VCaP (cell line): ENCODE measurements around the gene BGN.

Experiments
- H3K27ac ChIP-seq: fragments of 450-650 bp; 2 replicates; pipeline ENCODE4 v1.5.1; 2017
- CTCF ChIP-seq: fragments of 450-650 bp; conservative IDR thresholded peaks from 2 replicates; pipeline ENCODE4 v1.5.1; 2017; ENCODE audit warnings: mild to moderate bottlenecking, moderate library complexity

The BGN gene

GRCh38 chrX:153522259-153522658, 27.5 kb downstream of the BGN start:
- no peak overlapping the region for H3K27ac ChIP-seq
- no peak for TF ChIP-seq CTCF

DNA sequence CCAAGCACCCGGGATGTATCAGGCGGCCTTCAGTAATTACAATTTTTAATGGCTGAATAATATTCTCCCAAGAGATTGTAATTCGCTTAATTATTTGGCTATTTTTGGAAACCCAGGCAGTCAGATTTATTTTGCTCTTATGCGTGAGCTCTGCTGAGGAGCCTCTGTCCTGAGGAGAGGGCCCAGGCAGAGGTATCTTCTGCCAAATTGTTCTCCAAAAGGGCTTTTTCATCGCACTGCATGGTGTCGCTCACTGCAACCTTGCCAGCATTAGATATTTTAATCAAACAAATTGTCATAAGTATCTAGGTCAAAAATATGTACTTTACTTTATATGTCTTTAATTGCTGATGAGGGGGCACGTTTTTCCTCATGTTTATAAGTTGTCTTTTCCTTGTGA, 28.5 kb downstream of the BGN start:
- H3K27ac ChIP-seq: no peak overlapping the region
- no peak for TF ChIP-seq CTCF

DNA sequence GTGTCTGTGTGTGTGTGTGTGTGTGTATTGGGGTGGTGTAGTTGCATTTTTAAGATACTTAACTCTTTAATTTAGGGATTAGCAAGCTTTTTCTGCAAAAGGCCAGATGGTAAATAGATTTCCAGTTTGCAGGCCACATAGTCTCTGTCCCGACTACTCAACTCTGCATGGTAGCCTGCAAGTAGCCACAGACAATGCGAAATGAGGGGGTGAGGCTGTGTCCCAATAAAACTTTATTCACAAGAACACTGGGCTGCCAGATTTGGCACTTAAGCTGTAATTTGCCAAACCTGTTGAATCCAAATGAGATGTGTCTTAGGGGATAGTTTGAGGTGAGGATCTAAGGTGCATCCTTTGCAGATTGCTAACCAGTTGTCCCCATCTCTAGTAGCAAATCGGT, 29.5 kb downstream of the BGN start:
- no peak overlapping the region for H3K27ac ChIP-seq
- TF ChIP-seq CTCF: no peak

DNA sequence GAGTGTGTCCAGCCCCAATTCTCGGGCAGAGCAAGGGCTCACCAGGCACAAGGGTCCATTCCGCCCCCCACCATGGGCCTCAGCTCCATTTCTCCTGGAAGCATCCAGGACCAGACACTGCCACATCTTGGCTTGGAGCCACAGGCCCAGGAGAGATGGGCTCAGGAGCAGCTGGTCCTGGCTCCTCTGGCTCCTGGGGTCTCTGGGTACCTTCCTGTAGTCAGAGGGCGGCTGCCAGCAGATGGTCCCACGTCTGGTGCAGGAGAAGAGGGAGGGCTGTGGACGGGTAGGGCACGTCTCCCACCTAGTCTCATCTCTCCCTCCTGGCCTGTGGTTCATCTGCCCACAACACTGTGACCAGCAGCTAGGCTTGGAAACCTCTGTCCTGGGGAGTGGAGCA, 30.7 kb downstream of the BGN start:
- H3K27ac ChIP-seq: no peak overlapping the region
- no peak for TF ChIP-seq CTCF

GRCh38 chrX:153526042-153526441, 31.3 kb downstream of the BGN start:
- no peak overlapping the region for H3K27ac ChIP-seq
- TF ChIP-seq CTCF: no peak

GRCh38 chrX:153526801-153527200, 32.0 kb downstream of the BGN start:
- H3K27ac ChIP-seq: no peak overlapping the region
- no peak for TF ChIP-seq CTCF

DNA sequence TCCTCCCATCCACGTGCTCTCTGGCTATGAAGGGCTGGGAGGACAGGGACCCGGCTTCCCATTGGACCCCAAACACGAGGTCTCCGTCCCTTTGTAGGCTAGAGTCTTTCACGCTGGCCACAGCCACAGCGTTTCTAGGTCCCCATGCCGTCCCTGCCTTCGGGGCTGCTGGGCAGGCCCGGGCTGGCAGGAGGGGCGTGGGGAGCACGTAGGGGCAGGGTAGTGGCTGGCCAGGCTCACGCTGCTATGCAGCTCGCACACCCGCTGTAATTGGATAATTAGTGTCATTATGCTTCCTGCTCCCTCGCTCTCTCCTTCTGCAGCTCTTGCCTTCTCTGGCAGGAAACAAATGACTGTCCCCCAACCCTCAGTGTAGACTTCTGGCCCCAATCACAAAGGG, 32.4 kb downstream of the BGN start:
- no peak overlapping the region for H3K27ac ChIP-seq
- no peak for TF ChIP-seq CTCF
